SK-N-SH treated with all-trans-retinoic acid at 6 μM for 48 hours (cell line): ENCODE measurements around the gene SOX5.

Experiments
- ATAC-seq: fragments of 200-7000 bp; cut with Tn5 transposase; 3 replicates; pipeline ENCODE4 v1.9.1; 2020; ENCODE audit warnings: mild to moderate bottlenecking, moderate library complexity
- ARNTL ChIP-seq: fragments of 450-650 bp; formaldehyde crosslinking; IDR thresholded peaks from 2 replicates; pipeline ENCODE4 v1.5.0; 2020; ENCODE audit warnings: low read depth, mild to moderate bottlenecking, moderate library complexity, borderline replicate concordance
- BACH2 ChIP-seq: fragments of 250-450 bp; sonication (Bioruptor Pico); IDR thresholded peaks from 2 replicates; pipeline ENCODE4 v1.9.0; 2021; ENCODE audit warnings: mild to moderate bottlenecking, borderline replicate concordance
- CSDC2 ChIP-seq: fragments of 250-450 bp; sonication (Bioruptor Pico); IDR thresholded peaks from 2 replicates; pipeline ENCODE4 v1.5.0; 2020; ENCODE audit warnings: mild to moderate bottlenecking, moderate library complexity
- ESRRG ChIP-seq: fragments of 250-450 bp; sonication (Bioruptor Pico); IDR thresholded peaks from 2 replicates; pipeline ENCODE4 v1.6.1; 2021; ENCODE audit warnings: mild to moderate bottlenecking
- GLIS3 ChIP-seq: fragments of 250-450 bp; sonication (Bioruptor Pico); IDR thresholded peaks from 2 replicates; pipeline ENCODE4 v1.5.0; 2020; ENCODE audit warnings: mild to moderate bottlenecking, moderate library complexity
- ISL1 ChIP-seq: fragments of 250-450 bp; sonication (Bioruptor Pico); IDR thresholded peaks from 2 replicates; pipeline ENCODE4 v2.1.2; 2022; ENCODE audit warnings: mild to moderate bottlenecking, moderate library complexity
- OSR1 ChIP-seq: fragments of 250-450 bp; sonication (Bioruptor Pico); IDR thresholded peaks from 2 replicates; pipeline ENCODE4 v1.8.0; 2022; ENCODE audit warnings: moderate library complexity, mild to moderate bottlenecking, inconsistent platforms
- PPARA ChIP-seq: fragments of 250-450 bp; sonication (Bioruptor Pico); IDR thresholded peaks from 2 replicates; pipeline ENCODE4 v1.5.0; 2020; ENCODE audit warnings: mild to moderate bottlenecking, borderline replicate concordance
- RARB ChIP-seq: fragments of 250-450 bp; sonication (Bioruptor Pico); IDR thresholded peaks from 2 replicates; pipeline ENCODE4 v1.8.0; 2021; ENCODE audit warnings: mild to moderate bottlenecking, moderate library complexity
- SNAI2 ChIP-seq: fragments of 250-450 bp; sonication (Bioruptor Pico); IDR thresholded peaks from 2 replicates; pipeline ENCODE4 v1.5.0; 2020; ENCODE audit warnings: mild to moderate bottlenecking, moderate library complexity
- TCF4 ChIP-seq: fragments of 250-450 bp; sonication (Bioruptor Pico); IDR thresholded peaks from 2 replicates; pipeline ENCODE4 v1.8.0; 2021; ENCODE audit warnings: mild to moderate bottlenecking, moderate library complexity, borderline replicate concordance
- TOX ChIP-seq: fragments of 250-450 bp; sonication (Bioruptor Pico); IDR thresholded peaks from 2 replicates; pipeline ENCODE4 v1.8.0; 2021; ENCODE audit warnings: mild to moderate bottlenecking, moderate library complexity, borderline replicate concordance
- ZC3H10 ChIP-seq: fragments of 250-450 bp; sonication (Bioruptor Pico); IDR thresholded peaks from 2 replicates; pipeline ENCODE4 v1.5.1; 2021; ENCODE audit warnings: mild to moderate bottlenecking, moderate library complexity
- ZFP3 ChIP-seq: fragments of 250-450 bp; sonication (Bioruptor Pico); IDR thresholded peaks from 2 replicates; pipeline ENCODE4 v1.5.0; 2020; ENCODE audit warnings: mild to moderate bottlenecking, moderate library complexity
- ZFP30 ChIP-seq: fragments of 450-650 bp; formaldehyde crosslinking; IDR thresholded peaks from 2 replicates; pipeline ENCODE4 v1.5.0; 2022; ENCODE audit warnings: mild to moderate bottlenecking, moderate library complexity
- ZNF565 ChIP-seq: fragments of 450-650 bp; formaldehyde crosslinking; conservative IDR thresholded peaks from 2 replicates; pipeline ENCODE4 v1.5.0; 2020; ENCODE audit warnings: low read depth, mild to moderate bottlenecking, moderate library complexity
- ZNF70 ChIP-seq: fragments of 450-650 bp; formaldehyde crosslinking; IDR thresholded peaks from 2 replicates; pipeline ENCODE4 v1.5.0; 2020; ENCODE audit warnings: mild to moderate bottlenecking, moderate library complexity
- ZNF8 ChIP-seq: fragments of 450-650 bp; formaldehyde crosslinking; IDR thresholded peaks from 2 replicates; pipeline ENCODE4 v1.5.0; 2020; ENCODE audit warnings: mild to moderate bottlenecking, moderate library complexity
- TF ChIP-seq, protein P1 (sequence below): fragments of 250-450 bp; sonication (Bioruptor Pico); IDR thresholded peaks from 2 replicates; pipeline ENCODE4 v1.8.0; 2020; ENCODE audit warnings: mild to moderate bottlenecking, moderate library complexity, borderline replicate concordance
- TF ChIP-seq, protein P2 (sequence below): fragments of 250-450 bp; sonication (Bioruptor Pico); IDR thresholded peaks from 2 replicates; pipeline ENCODE4 v1.5.1; 2021; ENCODE audit warnings: mild to moderate bottlenecking, moderate library complexity
- TF ChIP-seq, protein P3 (sequence below): fragments of 250-450 bp; sonication (Bioruptor Pico); IDR thresholded peaks from 2 replicates; pipeline ENCODE4 v1.5.0; 2020; ENCODE audit warnings: mild to moderate bottlenecking, moderate library complexity
- TF ChIP-seq, protein P4 (sequence below): fragments of 250-450 bp; sonication (Bioruptor Pico); IDR thresholded peaks from 2 replicates; pipeline ENCODE4 v1.8.0; 2021; ENCODE audit warnings: low read depth, mild to moderate bottlenecking, moderate library complexity, borderline replicate concordance

Gene SOX5

DNA sequence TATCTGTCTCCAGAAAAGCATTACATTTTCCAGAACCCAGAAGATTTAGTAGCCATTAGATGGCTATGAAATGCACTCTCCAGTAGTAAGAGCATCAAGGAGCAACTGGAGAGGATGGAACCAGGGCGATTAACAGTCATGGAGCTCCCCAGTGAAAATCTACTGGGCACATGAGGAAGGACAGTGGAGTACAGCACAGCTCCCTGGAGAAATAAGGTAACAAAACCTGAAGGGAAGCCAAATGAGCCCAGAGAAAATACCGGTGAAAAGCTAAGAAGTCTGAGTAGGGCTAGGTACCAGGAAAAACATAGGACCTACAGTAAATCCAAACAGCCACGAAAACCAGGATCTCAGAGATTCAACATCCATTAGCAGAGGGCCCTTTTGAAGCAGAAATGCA, 21.6 kb downstream of the SOX5 start:
- ATAC-seq, result no peak
- no peak for TF ChIP-seq ZNF565
- no peak for TF ChIP-seq GLIS3
- no peak for TF ChIP-seq ZNF70
- no peak for TF ChIP-seq ISL1 (CRISPR knock-in tag)
- no peak for TF ChIP-seq ARNTL
- no peak for TF ChIP-seq RARB (CRISPR knock-in tag)
- TF ChIP-seq, protein P1, sequence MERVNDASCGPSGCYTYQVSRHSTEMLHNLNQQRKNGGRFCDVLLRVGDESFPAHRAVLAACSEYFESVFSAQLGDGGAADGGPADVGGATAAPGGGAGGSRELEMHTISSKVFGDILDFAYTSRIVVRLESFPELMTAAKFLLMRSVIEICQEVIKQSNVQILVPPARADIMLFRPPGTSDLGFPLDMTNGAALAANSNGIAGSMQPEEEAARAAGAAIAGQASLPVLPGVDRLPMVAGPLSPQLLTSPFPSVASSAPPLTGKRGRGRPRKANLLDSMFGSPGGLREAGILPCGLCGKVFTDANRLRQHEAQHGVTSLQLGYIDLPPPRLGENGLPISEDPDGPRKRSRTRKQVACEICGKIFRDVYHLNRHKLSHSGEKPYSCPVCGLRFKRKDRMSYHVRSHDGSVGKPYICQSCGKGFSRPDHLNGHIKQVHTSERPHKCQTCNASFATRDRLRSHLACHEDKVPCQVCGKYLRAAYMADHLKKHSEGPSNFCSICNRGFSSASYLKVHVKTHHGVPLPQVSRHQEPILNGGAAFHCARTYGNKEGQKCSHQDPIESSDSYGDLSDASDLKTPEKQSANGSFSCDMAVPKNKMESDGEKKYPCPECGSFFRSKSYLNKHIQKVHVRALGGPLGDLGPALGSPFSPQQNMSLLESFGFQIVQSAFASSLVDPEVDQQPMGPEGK (CRISPR knock-in tag), result no peak
- TF ChIP-seq, protein P2, sequence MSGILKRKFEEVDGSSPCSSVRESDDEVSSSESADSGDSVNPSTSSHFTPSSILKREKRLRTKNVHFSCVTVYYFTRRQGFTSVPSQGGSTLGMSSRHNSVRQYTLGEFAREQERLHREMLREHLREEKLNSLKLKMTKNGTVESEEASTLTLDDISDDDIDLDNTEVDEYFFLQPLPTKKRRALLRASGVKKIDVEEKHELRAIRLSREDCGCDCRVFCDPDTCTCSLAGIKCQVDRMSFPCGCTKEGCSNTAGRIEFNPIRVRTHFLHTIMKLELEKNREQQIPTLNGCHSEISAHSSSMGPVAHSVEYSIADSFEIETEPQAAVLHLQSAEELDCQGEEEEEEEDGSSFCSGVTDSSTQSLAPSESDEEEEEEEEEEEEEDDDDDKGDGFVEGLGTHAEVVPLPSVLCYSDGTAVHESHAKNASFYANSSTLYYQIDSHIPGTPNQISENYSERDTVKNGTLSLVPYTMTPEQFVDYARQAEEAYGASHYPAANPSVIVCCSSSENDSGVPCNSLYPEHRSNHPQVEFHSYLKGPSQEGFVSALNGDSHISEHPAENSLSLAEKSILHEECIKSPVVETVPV (CRISPR knock-in tag), result no peak
- TF ChIP-seq ESRRG (CRISPR knock-in tag), result no peak
- TF ChIP-seq OSR1, result no peak
- TF ChIP-seq, protein P3, sequence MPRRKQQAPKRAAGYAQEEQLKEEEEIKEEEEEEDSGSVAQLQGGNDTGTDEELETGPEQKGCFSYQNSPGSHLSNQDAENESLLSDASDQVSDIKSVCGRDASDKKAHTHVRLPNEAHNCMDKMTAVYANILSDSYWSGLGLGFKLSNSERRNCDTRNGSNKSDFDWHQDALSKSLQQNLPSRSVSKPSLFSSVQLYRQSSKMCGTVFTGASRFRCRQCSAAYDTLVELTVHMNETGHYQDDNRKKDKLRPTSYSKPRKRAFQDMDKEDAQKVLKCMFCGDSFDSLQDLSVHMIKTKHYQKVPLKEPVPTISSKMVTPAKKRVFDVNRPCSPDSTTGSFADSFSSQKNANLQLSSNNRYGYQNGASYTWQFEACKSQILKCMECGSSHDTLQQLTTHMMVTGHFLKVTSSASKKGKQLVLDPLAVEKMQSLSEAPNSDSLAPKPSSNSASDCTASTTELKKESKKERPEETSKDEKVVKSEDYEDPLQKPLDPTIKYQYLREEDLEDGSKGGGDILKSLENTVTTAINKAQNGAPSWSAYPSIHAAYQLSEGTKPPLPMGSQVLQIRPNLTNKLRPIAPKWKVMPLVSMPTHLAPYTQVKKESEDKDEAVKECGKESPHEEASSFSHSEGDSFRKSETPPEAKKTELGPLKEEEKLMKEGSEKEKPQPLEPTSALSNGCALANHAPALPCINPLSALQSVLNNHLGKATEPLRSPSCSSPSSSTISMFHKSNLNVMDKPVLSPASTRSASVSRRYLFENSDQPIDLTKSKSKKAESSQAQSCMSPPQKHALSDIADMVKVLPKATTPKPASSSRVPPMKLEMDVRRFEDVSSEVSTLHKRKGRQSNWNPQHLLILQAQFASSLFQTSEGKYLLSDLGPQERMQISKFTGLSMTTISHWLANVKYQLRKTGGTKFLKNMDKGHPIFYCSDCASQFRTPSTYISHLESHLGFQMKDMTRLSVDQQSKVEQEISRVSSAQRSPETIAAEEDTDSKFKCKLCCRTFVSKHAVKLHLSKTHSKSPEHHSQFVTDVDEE (CRISPR knock-in tag), result no peak
- no peak for TF ChIP-seq SNAI2 (CRISPR knock-in tag)
- no peak for TF ChIP-seq ZC3H10 (CRISPR knock-in tag)
- no peak for TF ChIP-seq BACH2 (CRISPR knock-in tag)
- no peak for TF ChIP-seq CSDC2 (CRISPR knock-in tag)
- no peak for TF ChIP-seq ZFP3
- TF ChIP-seq, protein P4, sequence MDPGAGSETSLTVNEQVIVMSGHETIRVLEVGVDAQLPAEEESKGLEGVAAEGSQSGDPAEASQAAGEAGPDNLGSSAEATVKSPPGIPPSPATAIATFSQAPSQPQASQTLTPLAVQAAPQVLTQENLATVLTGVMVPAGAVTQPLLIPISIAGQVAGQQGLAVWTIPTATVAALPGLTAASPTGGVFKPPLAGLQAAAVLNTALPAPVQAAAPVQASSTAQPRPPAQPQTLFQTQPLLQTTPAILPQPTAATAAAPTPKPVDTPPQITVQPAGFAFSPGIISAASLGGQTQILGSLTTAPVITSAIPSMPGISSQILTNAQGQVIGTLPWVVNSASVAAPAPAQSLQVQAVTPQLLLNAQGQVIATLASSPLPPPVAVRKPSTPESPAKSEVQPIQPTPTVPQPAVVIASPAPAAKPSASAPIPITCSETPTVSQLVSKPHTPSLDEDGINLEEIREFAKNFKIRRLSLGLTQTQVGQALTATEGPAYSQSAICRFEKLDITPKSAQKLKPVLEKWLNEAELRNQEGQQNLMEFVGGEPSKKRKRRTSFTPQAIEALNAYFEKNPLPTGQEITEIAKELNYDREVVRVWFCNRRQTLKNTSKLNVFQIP (CRISPR knock-in tag), result no peak
- no peak for TF ChIP-seq ZFP30 (CRISPR knock-in tag)
- no peak for TF ChIP-seq ZNF8 (CRISPR knock-in tag)
- TF ChIP-seq TCF4 (CRISPR knock-in tag), result no peak

DNA sequence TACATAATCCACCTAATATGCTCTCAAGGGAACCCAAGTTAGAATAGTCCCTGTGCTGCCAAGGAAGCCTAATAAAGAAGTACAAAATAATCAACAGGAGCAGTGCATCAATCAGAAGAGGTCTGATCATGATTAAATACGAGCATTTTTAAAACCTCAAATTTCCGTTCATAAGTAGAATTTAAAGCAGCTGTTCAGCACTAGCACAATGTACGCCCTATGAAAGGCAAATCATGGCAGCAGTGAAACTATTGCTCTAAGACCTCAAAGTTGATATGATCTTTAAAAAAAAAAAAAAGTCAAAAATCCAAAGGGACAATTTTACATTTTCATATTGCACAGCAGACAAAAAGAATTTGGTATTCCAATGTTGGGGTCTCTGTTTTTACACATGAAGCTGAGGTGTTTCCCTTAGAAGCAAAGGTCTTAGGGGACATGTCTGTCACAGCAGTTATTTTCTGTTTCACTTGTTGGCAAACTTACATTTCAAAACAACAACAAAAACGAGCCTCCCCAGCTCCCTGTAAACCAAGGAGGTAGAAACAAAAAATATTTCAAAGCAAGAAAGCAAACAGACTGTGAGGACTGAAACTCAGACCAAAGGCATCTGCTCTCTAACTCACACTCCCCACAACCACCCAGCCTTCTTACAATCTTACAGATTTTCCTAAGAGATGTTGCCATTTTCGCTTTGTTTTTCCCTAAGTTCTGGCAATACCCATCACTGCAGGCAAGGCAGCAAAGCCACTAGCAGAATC, 28.2 kb downstream of the SOX5 start:
- TF ChIP-seq PPARA (CRISPR knock-in tag) (no peak), RARB (CRISPR knock-in tag) (no peak), SNAI2 (CRISPR knock-in tag) (no peak)
- TF ChIP-seq, protein P2 (CRISPR knock-in tag), result no peak
- no peak for ATAC-seq

DNA sequence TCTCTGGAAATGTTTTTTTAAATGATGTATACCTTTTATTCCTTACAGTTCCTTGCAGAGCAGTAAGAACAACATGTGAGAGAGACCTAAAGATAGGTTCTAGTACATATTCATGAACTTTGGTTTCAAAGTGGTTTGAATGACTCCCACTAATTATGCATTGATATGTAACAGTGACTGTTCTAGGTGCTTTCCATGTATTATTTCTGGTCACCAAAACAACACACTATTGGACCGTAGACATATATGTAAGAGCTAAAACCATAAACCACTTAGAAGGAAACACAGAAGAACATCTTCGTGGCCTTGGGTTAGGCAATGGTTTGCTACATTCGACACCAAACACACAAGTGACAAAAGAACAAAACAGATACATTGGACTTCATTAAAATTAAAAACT, 37.9 kb downstream of the SOX5 start:
- TF ChIP-seq OSR1, result no peak
- TF ChIP-seq, protein P1 (CRISPR knock-in tag), result no peak
- TF ChIP-seq GLIS3, result no peak
- no peak for TF ChIP-seq BACH2 (CRISPR knock-in tag)
- TF ChIP-seq, protein P3 (CRISPR knock-in tag), result no peak
- TF ChIP-seq ZNF70, result no peak
- TF ChIP-seq RARB (CRISPR knock-in tag), result no peak
- no peak for TF ChIP-seq TOX (CRISPR knock-in tag)
- no peak for ATAC-seq
